ENCODE measurements around the gene PAK2.

DNA sequence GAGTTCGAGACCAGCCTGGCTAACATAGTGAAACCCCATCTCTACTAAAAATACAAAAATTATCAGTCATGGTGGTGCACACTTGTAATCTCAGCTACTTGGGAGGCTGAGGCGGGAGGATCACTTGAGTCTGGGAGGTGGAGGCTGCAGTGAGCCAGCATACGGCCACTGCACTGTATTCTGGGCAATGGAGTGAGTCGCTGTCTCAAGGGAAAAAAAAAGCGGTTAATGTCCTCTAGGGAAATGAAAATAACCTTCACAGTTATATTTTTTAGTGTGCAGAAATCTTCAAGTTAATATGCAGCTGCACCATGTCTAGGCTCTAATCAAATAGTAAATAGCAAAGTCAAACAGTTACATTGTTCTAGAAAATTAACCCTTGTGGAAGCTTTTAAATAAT lies 42.4 kb upstream of the PAK2 start:
- TF ChIP-seq, protein P1, sequence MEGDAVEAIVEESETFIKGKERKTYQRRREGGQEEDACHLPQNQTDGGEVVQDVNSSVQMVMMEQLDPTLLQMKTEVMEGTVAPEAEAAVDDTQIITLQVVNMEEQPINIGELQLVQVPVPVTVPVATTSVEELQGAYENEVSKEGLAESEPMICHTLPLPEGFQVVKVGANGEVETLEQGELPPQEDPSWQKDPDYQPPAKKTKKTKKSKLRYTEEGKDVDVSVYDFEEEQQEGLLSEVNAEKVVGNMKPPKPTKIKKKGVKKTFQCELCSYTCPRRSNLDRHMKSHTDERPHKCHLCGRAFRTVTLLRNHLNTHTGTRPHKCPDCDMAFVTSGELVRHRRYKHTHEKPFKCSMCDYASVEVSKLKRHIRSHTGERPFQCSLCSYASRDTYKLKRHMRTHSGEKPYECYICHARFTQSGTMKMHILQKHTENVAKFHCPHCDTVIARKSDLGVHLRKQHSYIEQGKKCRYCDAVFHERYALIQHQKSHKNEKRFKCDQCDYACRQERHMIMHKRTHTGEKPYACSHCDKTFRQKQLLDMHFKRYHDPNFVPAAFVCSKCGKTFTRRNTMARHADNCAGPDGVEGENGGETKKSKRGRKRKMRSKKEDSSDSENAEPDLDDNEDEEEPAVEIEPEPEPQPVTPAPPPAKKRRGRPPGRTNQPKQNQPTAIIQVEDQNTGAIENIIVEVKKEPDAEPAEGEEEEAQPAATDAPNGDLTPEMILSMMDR (IDR thresholded peaks at IDR 0.05): no peak
- TF ChIP-seq POLR2A (IDR thresholded peaks at IDR 0.05): no peak
- TF ChIP-seq POLR2AphosphoS5 (IDR thresholded peaks at IDR 0.05; ENCODE audit: insufficient read depth in 1 of 2, low read depth in 1 of 2): no peak

All from vagina (tissue), 2 donors.